Fibroblast of lung (primary cell): Measurements from ENCODE around the gene C12orf43. TPM values are rescaled to one million over a fixed set of nuclear protein-coding genes. Genes with fewer than 3 reads are reported as not detected.

Experiments used
- DNase-seq, 2 donors: peaks; one replicate each; pipeline versions ENCODE4 v3.0.0 to v3.0.0-alpha.2; 2010; ENCODE audit warnings: low read depth in 2 of 2
- H2AFZ ChIP-seq: 2 replicates; pipeline ENCODE4 v1.5.1; 2012; ENCODE audit warnings: low read length, control low read depth, inconsistent platforms
- H3K27ac ChIP-seq: 2 replicates; pipeline ENCODE4 v1.5.1; 2011; ENCODE audit warnings: low read length, control low read depth; ENCODE audit not compliant: insufficient read depth
- H3K27me3 ChIP-seq: 2 replicates; pipeline ENCODE4 v1.5.1; 2011; ENCODE audit warnings: mild to moderate bottlenecking, low read length; ENCODE audit not compliant: control insufficient read depth, insufficient read depth
- H3K36me3 ChIP-seq: 2 replicates; pipeline ENCODE4 v1.5.1; 2011; ENCODE audit warnings: low read length; ENCODE audit not compliant: control insufficient read depth, insufficient read depth
- H3K4me1 ChIP-seq: 2 replicates; pipeline ENCODE4 v1.5.1; 2011; ENCODE audit warnings: low read length; ENCODE audit not compliant: control insufficient read depth, insufficient read depth; ENCODE audit errors: extremely low read depth
- H3K4me2 ChIP-seq: 2 replicates; pipeline ENCODE4 v1.5.1; 2011; ENCODE audit warnings: low read length, control low read depth; ENCODE audit not compliant: insufficient read depth; ENCODE audit errors: extremely low read depth
- H3K4me3 ChIP-seq, 4 experiments: fragments of 200-600 bp in 1 of 4; sonication (generic) in 1 of 4; replicated peaks in 1 of 4; 2 replicates each; pipeline ENCODE4 v1.5.1; 2011 to 2016; ENCODE audit warnings: low read length in 4 of 4, low read depth in 3 of 4, mild to moderate bottlenecking in 3 of 4, control low read depth in 2 of 4, inconsistent platforms in 1 of 4, mixed read lengths in 1 of 4; ENCODE audit not compliant: insufficient read depth in 1 of 4; ENCODE audit errors: control extremely low read depth in 1 of 4
- H3K79me2 ChIP-seq: 2 replicates; pipeline ENCODE4 v1.5.1; 2012; ENCODE audit warnings: mild to moderate bottlenecking, low read length, inconsistent platforms; ENCODE audit not compliant: control insufficient read depth, insufficient read depth
- H3K9ac ChIP-seq: 2 replicates; pipeline ENCODE4 v1.5.1; 2011; ENCODE audit warnings: mild to moderate bottlenecking, low read length, control low read depth; ENCODE audit not compliant: insufficient read depth
- H3K9me3 ChIP-seq: 2 replicates; pipeline ENCODE4 v1.5.1; 2012; ENCODE audit warnings: low read depth, low read length; ENCODE audit not compliant: control insufficient read depth, insufficient read depth
- H4K20me1 ChIP-seq: 2 replicates; pipeline ENCODE4 v1.5.1; 2011; ENCODE audit warnings: low read length; ENCODE audit not compliant: control insufficient read depth, insufficient read depth; ENCODE audit errors: extremely low read depth
- CTCF ChIP-seq, 2 donors: IDR thresholded peaks in 1 of 2; conservative IDR thresholded peaks in 1 of 2; 1 replicate in 1 of 2; 2 replicates in 1 of 2; pipeline ENCODE4 v1.5.1; 2011 to 2012; ENCODE audit warnings: low read length in 2 of 2, control low read depth in 1 of 2, inconsistent platforms in 1 of 2, low read depth in 1 of 2, mild to moderate bottlenecking in 1 of 2
- EZH2 ChIP-seq: IDR thresholded peaks from 2 replicates; pipeline ENCODE4 v1.5.1; 2012; ENCODE audit warnings: low read length, control low read depth, mild to moderate bottlenecking; ENCODE audit errors: missing control alignments
- polyA plus RNA-seq, 2 donors: library from polyadenylated mRNA; depleted of rRNA in 1 of 2; stranded (reverse) in 1 of 2; unstranded in 1 of 2; fragments of >200 nt; gene quantifications; 2 replicates each; pipeline ENCODE4 v1.2.1, GENCODE V29; 2011 to 2012; ENCODE audit warnings: missing spikeins in 1 of 2
- total RNA-seq: library from RNA; depleted of rRNA; stranded (reverse); fragments of >200 nt; gene quantifications from 2 replicates; pipeline ENCODE4 v1.2.1, GENCODE V29; 2014

C12orf43 gene
- total and polyA plus RNA-seq, 2 donors (not counting 1 experiment from before 2014, with no cell fraction given): 11.4 to 14.7 TPM

GRCh38 chr12:121043067-121043466, 26.8 kb upstream of the C12orf43 start:
- Histone ChIP-seq H3K4me2 (no peak overlapping the region), H3K27ac (no peak overlapping the region), H2AFZ (no peak overlapping the region), H4K20me1 (no peaks in the 10 kb centered on the region), H3K9me3 (no peaks in the 10 kb centered on the region), H3K27me3 (peaks cover 2% of the 10 kb centered on the region), H3K4me3 (no peak overlapping the region), H3K36me3 (no peaks in the 10 kb centered on the region), H3K4me1 (peaks cover 2% of the 10 kb centered on the region), H3K9ac (no peak overlapping the region), H3K79me2 (no peaks in the 10 kb centered on the region)
- TF ChIP-seq EZH2 (no peak), CTCF (conservative IDR thresholded peaks at IDR 0.05 in 1 of 2, IDR thresholded peaks at IDR 0.05 in 1 of 2; ENCODE audit: low read depth in 1 of 2, low read length in 2 of 2) (no peak)
- DNase-seq: no peak

GRCh38 chr12:121038861-121039668, 22.8 kb upstream of the C12orf43 start, which contains the start of gene OASL:
Gene OASL, minus strand, starts transcription at chr12:121039246. Its CDS starts 275 bp downstream, at chr12:121038971.
- H3K36me3 ChIP-seq: no peaks in the 10 kb centered on the region
- peak within 1 kb of the TSS; percentile 80 for H3K4me2 ChIP-seq
- no peak within 1 kb of the TSS for H3K9ac ChIP-seq
- H3K4me3 ChIP-seq: peak within 1 kb of the TSS; percentile 23 to 45 (median 39)
- H4K20me1 ChIP-seq: no peaks in the 10 kb centered on the region
- H2AFZ ChIP-seq: peak within 1 kb of the TSS; percentile 71
- no peak within 1 kb of the TSS for H3K27ac ChIP-seq
- H3K79me2 ChIP-seq: no peaks in the 10 kb centered on the region
- TF ChIP-seq EZH2 (no peak), CTCF (conservative IDR thresholded peaks at IDR 0.05 in 1 of 2, IDR thresholded peaks at IDR 0.05 in 1 of 2; ENCODE audit: low read depth in 1 of 2, low read length in 2 of 2) (no peak)
- H3K27me3 ChIP-seq: no peaks in the 10 kb centered on the region
- no peaks in the 10 kb centered on the region for H3K9me3 ChIP-seq
- peaks cover 2% of the 10 kb centered on the region for H3K4me1 ChIP-seq
- peak; percentile 25 to 80 for DNase-seq

GRCh38 chr12:121036810-121037326, 20.6 kb upstream of the C12orf43 start:
- Histone ChIP-seq H3K9me3 (no peaks in the 10 kb centered on the region), H2AFZ (no peak overlapping the region), H3K36me3 (no peaks in the 10 kb centered on the region), H4K20me1 (no peaks in the 10 kb centered on the region), H3K4me3 (no peak overlapping the region), H3K4me2 (no peak overlapping the region), H3K27me3 (no peaks in the 10 kb centered on the region), H3K27ac (no peak overlapping the region), H3K9ac (no peak overlapping the region), H3K79me2 (no peaks in the 10 kb centered on the region), H3K4me1 (peaks cover 2% of the 10 kb centered on the region)
- no peak for TF ChIP-seq EZH2
- peak; percentile 23 to 83 for DNase-seq
